ENCODE data around the gene MME.

Gene MME

GRCh38 chr3:155225417-155225816 is 145.3 kb downstream of the MME start:
- H3K27me3 ChIP-seq (ENCODE audit: control insufficient read depth in 5 of 5, insufficient read depth in 4 of 5, low read length in 5 of 5) = no peaks in the 10 kb centered on the region
- no peak overlapping the region for H3K4me3 ChIP-seq (ENCODE audit: low read depth in 1 of 5, low read length in 5 of 5)
- peaks cover 0 to 3% (median 0%) of the 10 kb centered on the region in 5 donors for H3K9me3 ChIP-seq (ENCODE audit: control insufficient read depth in 5 of 5, low read length in 5 of 5)
- H3K36me3 ChIP-seq (ENCODE audit: control insufficient read depth in 5 of 5, insufficient read depth in 5 of 5, low read length in 5 of 5) = no peaks in the 10 kb centered on the region
- no peaks in the 10 kb centered on the region for H3K4me1 ChIP-seq (ENCODE audit: control insufficient read depth in 5 of 5, insufficient read depth in 5 of 5, low read length in 5 of 5)
- no peak overlapping the region for H3K27ac ChIP-seq (ENCODE audit: low read depth, low read length)
- H3K9ac ChIP-seq (ENCODE audit: low read length in 5 of 5) = no peak overlapping the region

GRCh38 chr3:155227141-155227540 is 147.0 kb downstream of the MME start:
- no peaks in the 10 kb centered on the region for H3K27me3 ChIP-seq (ENCODE audit: control insufficient read depth in 5 of 5, insufficient read depth in 4 of 5, low read length in 5 of 5)
- no peak overlapping the region for H3K27ac ChIP-seq (ENCODE audit: low read depth, low read length)
- H3K36me3 ChIP-seq (ENCODE audit: control insufficient read depth in 5 of 5, insufficient read depth in 5 of 5, low read length in 5 of 5) = no peaks in the 10 kb centered on the region
- no peaks in the 10 kb centered on the region for H3K9me3 ChIP-seq (ENCODE audit: control insufficient read depth in 5 of 5, low read length in 5 of 5)
- no peak overlapping the region for H3K9ac ChIP-seq (ENCODE audit: low read length in 5 of 5)
- H3K4me3 ChIP-seq (ENCODE audit: low read depth in 1 of 5, low read length in 5 of 5) = no peak overlapping the region
- peaks cover 0 to 1% (median 0%) of the 10 kb centered on the region in 5 donors for H3K4me1 ChIP-seq (ENCODE audit: control insufficient read depth in 5 of 5, insufficient read depth in 5 of 5, low read length in 5 of 5)

GRCh38 chr3:155228676-155229075 is 148.6 kb downstream of the MME start:
- Histone ChIP-seq H3K36me3 (ENCODE audit: control insufficient read depth in 5 of 5, insufficient read depth in 5 of 5, low read length in 5 of 5) (no peaks in the 10 kb centered on the region), H3K27ac (ENCODE audit: low read depth, low read length) (no peak overlapping the region), H3K9me3 (ENCODE audit: control insufficient read depth in 5 of 5, low read length in 5 of 5) (no peaks in the 10 kb centered on the region)

GRCh38 chr3:155229086-155229485 is 149.0 kb downstream of the MME start:
- no peak overlapping the region for H3K4me3 ChIP-seq (ENCODE audit: low read depth in 1 of 5, low read length in 5 of 5)
- H3K9ac ChIP-seq (ENCODE audit: low read length in 5 of 5) = no peak overlapping the region
- H3K9me3 ChIP-seq (ENCODE audit: control insufficient read depth in 5 of 5, low read length in 5 of 5) = no peaks in the 10 kb centered on the region
- H3K27me3 ChIP-seq (ENCODE audit: control insufficient read depth in 5 of 5, insufficient read depth in 4 of 5, low read length in 5 of 5) = no peaks in the 10 kb centered on the region
- H3K36me3 ChIP-seq (ENCODE audit: control insufficient read depth in 5 of 5, insufficient read depth in 5 of 5, low read length in 5 of 5) = no peaks in the 10 kb centered on the region
- no peak overlapping the region for H3K27ac ChIP-seq (ENCODE audit: low read depth, low read length)
- peaks cover 0 to 15% (median 8%) of the 10 kb centered on the region in 5 donors for H3K4me1 ChIP-seq (ENCODE audit: control insufficient read depth in 5 of 5, insufficient read depth in 5 of 5, low read length in 5 of 5)

More at GRCh38 chr3:155228676-155229075, 148.6 kb downstream of the MME start:
- Histone ChIP-seq H3K27me3 (ENCODE audit: control insufficient read depth in 5 of 5, insufficient read depth in 4 of 5, low read length in 5 of 5) (no peaks in the 10 kb centered on the region), H3K4me3 (ENCODE audit: low read depth in 1 of 5, low read length in 5 of 5) (no peak overlapping the region), H3K4me1 (ENCODE audit: control insufficient read depth in 5 of 5, insufficient read depth in 5 of 5, low read length in 5 of 5) (peaks cover 0 to 15% (median 8%) of the 10 kb centered on the region in 5 donors), H3K9ac (ENCODE audit: low read length in 5 of 5) (no peak overlapping the region)

- Histone ChIP-seq H3K4me3 (ENCODE audit: low read depth in 1 of 5, low read length in 5 of 5) (no peak overlapping the region), H3K27me3 (ENCODE audit: control insufficient read depth in 5 of 5, insufficient read depth in 4 of 5, low read length in 5 of 5) (no peaks in the 10 kb centered on the region), H3K4me1 (ENCODE audit: control insufficient read depth in 5 of 5, insufficient read depth in 5 of 5, low read length in 5 of 5) (peaks cover 2 to 21% (median 8%) of the 10 kb centered on the region in 5 donors), H3K9ac (ENCODE audit: low read length in 5 of 5) (no peak overlapping the region), H3K36me3 (ENCODE audit: control insufficient read depth in 5 of 5, insufficient read depth in 5 of 5, low read length in 5 of 5) (no peaks in the 10 kb centered on the region), H3K9me3 (ENCODE audit: control insufficient read depth in 5 of 5, low read length in 5 of 5) (no peaks in the 10 kb centered on the region), H3K27ac (ENCODE audit: low read depth, low read length) (no peak overlapping the region)
Observed at GRCh38 chr3:155230382-155230781, 150.3 kb downstream of the MME start.

- Histone ChIP-seq H3K9ac (ENCODE audit: low read length in 5 of 5) (no peak overlapping the region), H3K9me3 (ENCODE audit: control insufficient read depth in 5 of 5, low read length in 5 of 5) (no peaks in the 10 kb centered on the region), H3K27ac (ENCODE audit: low read depth, low read length) (peak overlapping the region; percentile 26), H3K36me3 (ENCODE audit: control insufficient read depth in 5 of 5, insufficient read depth in 5 of 5, low read length in 5 of 5) (no peaks in the 10 kb centered on the region), H3K4me1 (ENCODE audit: control insufficient read depth in 5 of 5, insufficient read depth in 5 of 5, low read length in 5 of 5) (peaks cover 2 to 21% (median 8%) of the 10 kb centered on the region in 5 donors), H3K27me3 (ENCODE audit: control insufficient read depth in 5 of 5, insufficient read depth in 4 of 5, low read length in 5 of 5) (no peaks in the 10 kb centered on the region), H3K4me3 (ENCODE audit: low read depth in 1 of 5, low read length in 5 of 5) (no peak overlapping the region)
Observed at GRCh38 chr3:155231792-155232191, 151.7 kb downstream of the MME start.

- Histone ChIP-seq H3K9ac (ENCODE audit: low read length in 5 of 5) (no peak overlapping the region), H3K9me3 (ENCODE audit: control insufficient read depth in 5 of 5, low read length in 5 of 5) (no peaks in the 10 kb centered on the region), H3K36me3 (ENCODE audit: control insufficient read depth in 5 of 5, insufficient read depth in 5 of 5, low read length in 5 of 5) (no peaks in the 10 kb centered on the region), H3K4me1 (ENCODE audit: control insufficient read depth in 5 of 5, insufficient read depth in 5 of 5, low read length in 5 of 5) (peaks cover 2 to 21% (median 8%) of the 10 kb centered on the region in 5 donors), H3K4me3 (ENCODE audit: low read depth in 1 of 5, low read length in 5 of 5) (no peak overlapping the region), H3K27ac (ENCODE audit: low read depth, low read length) (peak overlapping the region; percentile 59), H3K27me3 (ENCODE audit: control insufficient read depth in 5 of 5, insufficient read depth in 4 of 5, low read length in 5 of 5) (no peaks in the 10 kb centered on the region)
Observed at GRCh38 chr3:155232605-155233004, 152.5 kb downstream of the MME start.

- Histone ChIP-seq H3K36me3 (ENCODE audit: control insufficient read depth in 5 of 5, insufficient read depth in 5 of 5, low read length in 5 of 5) (no peaks in the 10 kb centered on the region), H3K9me3 (ENCODE audit: control insufficient read depth in 5 of 5, low read length in 5 of 5) (no peaks in the 10 kb centered on the region), H3K4me3 (ENCODE audit: low read depth in 1 of 5, low read length in 5 of 5) (no peak overlapping the region), H3K27ac (ENCODE audit: low read depth, low read length) (peak overlapping the region; percentile 59), H3K27me3 (ENCODE audit: control insufficient read depth in 5 of 5, insufficient read depth in 4 of 5, low read length in 5 of 5) (no peaks in the 10 kb centered on the region), H3K9ac (ENCODE audit: low read length in 5 of 5) (no peak overlapping the region), H3K4me1 (ENCODE audit: control insufficient read depth in 5 of 5, insufficient read depth in 5 of 5, low read length in 5 of 5) (peaks cover 2 to 21% (median 8%) of the 10 kb centered on the region in 5 donors)
Observed at GRCh38 chr3:155233213-155233612, 153.1 kb downstream of the MME start.
